GM18520 (cell line): ENCODE results near the gene ZP1.

ENCODE experiments used
- ATAC-seq: cut with Tn5 transposase; IDR thresholded peaks from one replicate; pipeline ENCODE4 v1.9.1; 2021; ENCODE audit not compliant: unreplicated experiment

The ZP1 gene

DNA sequence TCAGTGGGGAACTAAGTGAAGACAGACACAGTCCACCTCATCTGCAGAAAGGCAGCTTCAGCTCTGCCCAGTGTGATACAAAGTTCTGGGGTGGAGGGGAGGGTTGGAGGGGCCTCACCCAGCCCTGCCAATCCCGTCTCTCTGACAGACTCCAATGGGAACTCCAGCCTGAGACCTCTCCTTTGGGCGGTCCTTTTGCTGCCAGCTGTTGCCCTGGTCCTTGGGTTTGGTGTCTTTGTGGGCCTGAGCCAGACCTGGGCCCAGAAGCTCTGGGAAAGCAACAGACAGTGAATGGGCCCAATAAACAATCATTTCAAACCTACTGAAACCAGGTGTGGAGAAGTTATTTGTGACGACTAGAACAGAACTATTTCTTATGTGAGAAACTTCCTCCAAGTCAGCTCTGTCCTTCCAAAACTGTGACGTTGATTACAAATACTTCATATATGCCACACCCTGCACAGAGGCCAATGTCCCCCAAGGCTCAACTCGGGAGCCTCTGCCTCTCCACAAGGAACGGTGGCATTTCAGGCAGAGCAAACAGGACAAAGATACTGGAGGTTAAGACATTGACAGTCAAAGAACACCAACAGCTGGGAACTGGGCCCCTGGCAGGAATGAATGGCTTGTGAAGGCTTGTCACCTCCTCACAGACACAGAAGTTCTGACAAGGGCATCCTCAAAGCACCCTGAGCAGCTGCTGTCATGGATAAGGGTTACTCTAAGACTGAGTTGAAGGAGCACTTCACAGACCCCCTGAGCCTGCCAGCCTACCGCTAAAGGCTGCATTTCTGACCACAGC lies 8.2 kb downstream of the ZP1 start:
- no peak for ATAC-seq

DNA sequence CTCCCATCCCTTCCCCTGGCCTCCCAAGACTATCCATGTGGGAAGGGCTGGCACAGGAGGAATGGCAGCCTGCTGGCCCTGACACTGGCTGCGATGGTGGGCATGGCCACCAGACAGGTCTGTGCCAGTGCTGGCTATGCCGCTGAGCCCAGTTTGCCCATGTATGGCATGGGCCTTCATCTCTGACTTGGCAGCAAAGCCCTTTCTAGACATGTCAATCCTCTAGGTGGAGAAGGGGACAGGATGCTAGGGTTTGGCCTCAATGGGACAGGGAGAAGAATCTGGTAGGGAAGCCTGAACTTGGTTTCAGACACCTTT lies 8.8 kb downstream of the ZP1 start:
- no peak for ATAC-seq

DNA sequence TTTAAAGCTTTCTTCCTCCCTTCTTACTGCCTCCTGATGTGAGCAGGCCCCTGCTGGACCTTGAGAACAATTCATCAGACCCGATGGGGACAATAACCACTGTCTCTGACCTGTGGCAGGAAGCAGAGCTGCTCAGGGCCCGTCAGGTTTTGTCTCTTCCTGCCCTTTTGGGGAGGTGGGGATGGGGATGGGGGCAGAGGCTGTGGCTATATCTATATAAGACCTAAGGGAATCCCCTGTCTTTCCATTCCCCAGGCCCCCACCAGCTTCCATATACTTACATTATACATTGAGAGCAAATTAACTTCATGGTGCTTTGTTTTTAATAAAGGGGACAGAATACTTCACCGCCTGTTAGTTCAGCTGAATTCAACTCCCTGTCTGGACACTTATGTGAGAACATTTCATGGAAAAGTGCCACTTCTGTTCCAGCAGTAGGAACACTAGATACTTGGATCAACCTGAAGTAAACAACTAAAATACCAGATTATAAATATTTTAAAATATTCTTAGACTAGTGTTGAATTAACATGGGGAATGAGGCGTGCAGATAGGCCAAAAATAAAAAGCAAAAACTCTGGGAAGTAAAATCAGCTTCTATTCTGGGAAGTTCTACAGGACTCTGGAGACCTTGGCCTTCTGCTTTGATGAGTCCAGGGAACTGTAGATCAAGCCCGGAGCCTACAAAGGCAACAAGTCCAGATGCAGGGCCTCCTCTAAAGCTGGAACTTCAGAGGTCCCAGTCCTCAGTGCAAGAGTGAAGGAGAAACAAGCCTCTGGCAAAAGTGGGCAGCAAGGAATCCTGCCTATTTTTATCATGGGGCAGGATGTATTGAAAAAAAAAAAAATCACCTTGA lies 11.1 kb downstream of the ZP1 start:
- ATAC-seq = no peak

DNA sequence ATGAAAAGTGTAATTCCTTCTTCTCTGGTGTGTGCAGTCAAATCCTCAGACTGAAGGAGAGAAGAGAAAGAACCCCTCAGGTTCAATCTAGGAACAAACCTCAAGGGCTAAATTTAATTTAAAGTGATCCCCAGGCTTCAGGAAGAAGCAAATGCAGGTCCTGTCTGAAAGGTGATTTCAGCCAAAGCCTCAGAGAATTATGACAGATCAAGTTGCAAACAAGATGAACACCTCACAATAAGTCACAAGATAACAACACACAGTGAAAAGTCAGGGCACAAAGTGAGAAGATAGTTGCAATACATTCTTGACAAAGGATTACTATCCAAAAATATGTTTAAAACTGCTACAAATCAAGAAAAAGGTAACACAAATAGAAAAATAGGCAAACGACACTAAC lies 11.8 kb downstream of the ZP1 start:
- no peak for ATAC-seq

DNA sequence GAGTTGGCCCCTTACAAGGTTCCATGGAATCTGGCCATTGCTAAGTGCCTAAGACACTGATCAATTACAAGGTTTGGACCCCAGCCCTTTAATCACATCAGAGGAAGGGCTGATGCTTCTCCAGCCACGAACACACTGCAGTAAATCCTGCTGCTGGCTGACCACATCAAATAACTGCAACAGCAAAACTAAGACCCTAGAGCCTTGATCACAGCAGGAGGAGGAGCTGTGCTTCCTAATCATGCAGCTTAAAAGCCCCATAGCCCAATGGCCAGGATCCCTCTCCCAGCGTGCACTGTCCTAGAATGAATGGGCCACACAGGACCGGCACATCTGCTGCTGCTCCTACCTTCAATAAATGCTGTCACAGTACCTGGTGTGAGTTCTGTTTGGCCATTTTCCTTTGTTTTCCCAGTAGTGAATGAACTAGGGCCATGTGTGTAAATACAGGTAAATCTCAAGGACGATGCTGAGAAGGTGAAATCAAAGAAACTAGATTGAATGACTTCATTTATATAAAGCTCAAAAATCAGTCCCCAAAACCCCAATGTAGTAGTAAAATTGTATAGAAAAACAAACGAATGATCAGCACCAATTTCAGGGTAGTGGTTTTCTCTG lies 12.7 kb downstream of the ZP1 start:
- ATAC-seq = no peak

DNA sequence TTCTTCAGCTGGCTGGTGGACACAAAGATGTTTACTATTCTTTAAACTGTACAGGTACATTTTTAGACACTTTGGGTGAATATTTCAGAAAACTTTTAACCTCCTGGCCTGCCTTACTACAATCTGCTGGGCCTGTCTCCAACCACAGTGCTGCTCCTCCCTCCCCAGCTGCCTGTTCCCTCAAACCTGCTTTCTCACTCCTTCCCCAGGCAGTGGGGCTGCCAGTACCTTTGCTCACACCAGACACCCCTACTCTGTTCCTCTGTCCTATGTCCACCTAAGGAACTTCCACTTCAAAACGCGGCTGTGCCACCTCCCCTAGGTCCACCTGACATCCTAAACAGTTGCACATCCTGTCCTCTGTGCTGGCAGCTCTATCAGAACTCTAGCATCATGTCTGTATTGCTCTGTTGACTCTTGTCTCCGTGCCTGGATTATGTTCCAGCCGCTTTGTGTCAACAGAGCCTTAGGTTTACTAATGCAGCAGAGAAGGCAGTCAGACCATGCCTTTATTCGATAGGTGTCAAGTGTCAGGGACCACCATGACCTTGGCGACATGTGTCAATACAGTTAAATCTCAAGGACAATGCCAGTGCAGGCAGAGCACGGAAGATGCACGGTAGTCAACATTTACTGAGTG lies 13.4 kb downstream of the ZP1 start:
- ATAC-seq = no peak

DNA sequence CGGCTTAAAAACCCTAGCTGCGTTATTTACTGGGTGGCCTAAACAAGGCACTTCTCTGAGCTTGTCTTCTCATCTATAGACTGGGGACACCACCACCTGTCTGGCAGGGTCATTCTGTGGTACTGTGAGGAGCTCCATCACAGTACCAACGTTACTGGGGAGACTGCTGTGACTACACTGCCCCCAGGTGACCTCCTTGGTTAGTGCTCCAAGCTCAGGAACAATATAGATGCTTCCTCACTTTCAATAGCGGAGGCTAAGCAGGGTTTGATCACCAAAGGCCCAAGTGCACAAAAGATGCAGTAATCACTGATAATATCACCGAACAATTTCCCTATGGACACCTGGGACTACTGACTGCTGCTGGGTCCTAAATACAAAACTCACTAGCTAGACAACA lies 20.2 kb downstream of the ZP1 start:
- no peak for ATAC-seq

DNA sequence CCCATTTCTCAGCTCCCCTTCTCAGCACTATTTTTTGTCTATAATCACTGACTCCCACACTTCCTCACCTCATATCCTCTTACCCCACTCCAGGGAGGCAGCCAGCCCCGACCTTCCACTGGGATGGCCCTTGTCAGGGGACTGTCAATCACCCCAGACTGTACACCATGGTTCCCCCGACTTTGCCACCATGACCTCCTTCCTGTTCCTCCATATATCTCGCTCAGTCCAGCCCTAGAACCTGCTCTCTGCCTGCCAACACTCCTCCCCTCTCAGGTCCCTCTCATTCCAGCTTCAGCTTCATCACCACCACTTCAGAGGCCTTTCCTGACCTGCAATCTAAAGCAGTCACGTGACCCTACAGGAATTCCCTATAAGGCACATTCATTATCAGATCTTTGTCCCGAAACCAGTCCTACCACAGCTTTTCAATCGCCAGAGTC lies 22.5 kb downstream of the ZP1 start:
- no peak for ATAC-seq

DNA sequence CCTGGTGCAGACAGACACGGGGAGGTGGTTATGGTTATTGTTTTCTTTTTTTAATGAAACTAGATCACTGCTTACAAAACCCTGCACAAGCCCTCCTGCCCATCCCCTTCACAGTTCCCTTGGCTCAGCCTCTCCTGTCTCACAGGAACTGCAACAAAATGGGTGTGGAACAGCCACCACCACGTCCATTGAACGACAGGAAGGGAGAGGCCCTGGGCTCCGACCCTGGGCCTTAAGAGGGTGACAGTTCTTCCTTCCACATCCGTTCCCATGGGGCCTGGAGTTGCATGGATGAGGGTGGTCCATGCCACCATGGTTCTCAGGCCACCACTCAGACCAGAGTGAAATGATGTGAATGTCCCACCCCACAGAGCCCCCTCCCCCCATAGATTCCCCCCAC lies 23.4 kb downstream of the ZP1 start:
- ATAC-seq = no peak

DNA sequence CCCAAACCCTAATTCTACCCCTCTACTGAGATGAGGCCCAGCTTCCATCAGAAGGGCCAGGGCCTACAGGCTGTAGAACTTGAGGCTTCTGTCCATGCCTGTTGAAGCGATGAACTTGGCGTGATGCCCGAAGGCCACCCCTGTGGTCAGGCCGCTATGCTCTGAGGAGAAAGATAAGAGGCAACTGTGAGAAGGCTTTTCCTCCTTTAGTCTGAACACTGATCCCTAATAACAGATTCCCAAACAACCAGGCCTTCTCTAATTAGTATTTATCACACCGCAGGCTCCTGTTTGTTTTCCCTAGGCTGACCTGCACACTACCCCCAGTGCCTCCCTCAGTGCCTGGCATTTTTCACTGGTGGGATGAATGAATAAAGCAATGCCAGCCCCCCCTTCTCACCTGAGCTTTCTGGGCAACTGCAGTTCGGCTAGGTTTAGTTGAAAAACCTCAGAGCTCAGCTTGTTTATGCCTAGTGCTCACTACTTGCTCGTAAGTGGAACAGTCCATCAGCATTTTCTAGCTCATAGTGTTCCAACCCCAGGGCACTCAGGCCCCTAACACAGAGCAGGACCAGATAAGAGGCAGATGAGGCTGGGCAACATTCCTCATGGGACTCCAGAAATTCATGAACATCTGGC lies 23.9 kb downstream of the ZP1 start:
- ATAC-seq = no peak

DNA sequence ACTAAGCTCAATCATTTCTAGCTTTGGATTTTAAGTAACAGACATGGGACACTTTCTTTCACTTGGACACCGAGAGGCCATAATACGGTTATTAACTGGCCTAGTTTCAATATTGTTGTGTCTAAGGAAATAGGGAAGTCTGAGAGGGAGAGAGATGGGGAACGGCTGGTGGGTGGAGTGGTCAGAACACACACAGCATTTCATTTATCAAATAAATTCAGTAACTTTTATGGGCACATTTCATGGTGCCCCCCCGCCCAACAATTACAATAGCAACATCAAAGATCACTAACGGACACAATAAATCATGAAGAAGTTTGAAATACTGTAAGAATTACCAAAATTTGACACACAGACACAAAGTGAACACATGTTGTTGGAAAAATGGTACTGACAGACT lies 28.3 kb downstream of the ZP1 start:
- no peak for ATAC-seq

DNA sequence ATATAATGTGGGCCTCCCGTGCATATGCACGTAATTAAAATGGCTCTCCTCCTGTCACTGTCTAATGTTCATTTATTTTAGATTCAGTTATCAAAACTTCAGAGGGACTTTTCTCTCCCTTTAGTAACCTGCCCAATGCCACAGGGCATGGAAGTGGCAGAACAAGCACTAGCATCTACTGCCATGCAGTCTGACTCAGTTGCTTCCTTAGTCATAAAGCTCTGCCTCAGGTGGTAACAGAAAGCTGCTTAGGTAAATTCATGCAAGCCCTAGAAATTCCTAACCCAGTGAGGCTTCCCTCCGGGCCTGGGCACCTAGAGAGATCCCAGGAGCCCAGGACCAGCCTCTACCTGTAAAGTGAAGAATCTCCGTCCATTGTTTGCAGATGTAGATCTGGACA lies 30.2 kb downstream of the ZP1 start:
- ATAC-seq = no peak

DNA sequence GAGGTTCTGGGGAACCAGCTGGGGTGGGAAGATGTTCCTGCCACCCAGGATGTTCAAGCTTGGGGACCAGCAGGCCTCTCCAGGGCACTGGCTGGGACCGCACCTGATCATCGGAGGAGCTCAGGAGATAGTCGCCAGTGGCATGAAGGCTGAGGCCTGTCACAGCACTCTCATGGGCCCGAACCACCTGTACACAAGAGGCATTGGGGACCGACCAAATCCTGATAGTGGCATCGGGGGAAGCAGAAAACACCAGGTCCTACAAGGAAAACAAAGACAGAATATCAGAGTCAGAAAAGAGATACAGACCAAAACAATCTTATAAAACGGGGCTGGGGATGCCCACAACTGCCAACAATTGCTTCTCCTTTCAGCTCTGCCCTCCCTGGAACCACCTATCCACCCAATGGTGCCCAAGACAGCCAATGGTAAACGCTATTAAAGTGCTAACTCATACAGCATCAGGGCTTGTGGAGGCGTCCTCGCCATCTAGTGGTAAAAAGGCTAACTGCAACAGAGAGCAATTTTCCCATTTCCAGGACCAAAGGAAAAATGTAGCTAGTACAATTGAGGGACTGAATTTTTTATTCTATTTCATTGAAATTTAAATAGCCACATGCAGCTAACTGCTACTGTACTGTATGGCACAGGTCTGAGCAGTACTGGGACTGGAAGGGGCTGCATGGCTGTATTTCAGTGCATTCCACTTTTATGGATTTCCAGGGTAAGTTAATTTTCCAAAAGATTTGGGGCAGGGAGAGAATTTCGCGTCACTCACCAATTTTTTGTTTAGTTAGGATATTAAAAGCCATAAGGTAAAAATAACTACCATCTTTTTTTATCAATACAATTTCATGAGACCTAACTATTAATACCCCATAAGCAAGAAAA lies 31.9 kb downstream of the ZP1 start:
- ATAC-seq = no peak

DNA sequence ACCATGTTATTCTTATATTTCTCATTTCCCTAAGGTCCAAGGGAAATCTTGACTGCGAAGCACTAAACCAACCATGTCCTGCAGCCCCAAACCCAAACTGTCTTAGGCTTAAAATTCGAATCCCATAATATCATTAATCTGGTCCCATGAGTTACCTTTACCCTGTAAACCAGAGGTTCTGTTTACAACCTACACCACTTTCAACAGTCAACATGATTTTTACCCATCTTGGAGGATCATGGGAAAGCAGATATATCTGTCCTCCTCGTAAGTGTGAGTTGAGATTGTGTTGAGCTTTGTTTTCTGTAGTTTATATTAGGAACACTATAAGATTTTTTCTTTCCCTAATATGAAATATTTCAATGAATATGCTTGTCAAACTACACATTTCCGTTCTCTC lies 32.6 kb downstream of the ZP1 start:
- no peak for ATAC-seq

DNA sequence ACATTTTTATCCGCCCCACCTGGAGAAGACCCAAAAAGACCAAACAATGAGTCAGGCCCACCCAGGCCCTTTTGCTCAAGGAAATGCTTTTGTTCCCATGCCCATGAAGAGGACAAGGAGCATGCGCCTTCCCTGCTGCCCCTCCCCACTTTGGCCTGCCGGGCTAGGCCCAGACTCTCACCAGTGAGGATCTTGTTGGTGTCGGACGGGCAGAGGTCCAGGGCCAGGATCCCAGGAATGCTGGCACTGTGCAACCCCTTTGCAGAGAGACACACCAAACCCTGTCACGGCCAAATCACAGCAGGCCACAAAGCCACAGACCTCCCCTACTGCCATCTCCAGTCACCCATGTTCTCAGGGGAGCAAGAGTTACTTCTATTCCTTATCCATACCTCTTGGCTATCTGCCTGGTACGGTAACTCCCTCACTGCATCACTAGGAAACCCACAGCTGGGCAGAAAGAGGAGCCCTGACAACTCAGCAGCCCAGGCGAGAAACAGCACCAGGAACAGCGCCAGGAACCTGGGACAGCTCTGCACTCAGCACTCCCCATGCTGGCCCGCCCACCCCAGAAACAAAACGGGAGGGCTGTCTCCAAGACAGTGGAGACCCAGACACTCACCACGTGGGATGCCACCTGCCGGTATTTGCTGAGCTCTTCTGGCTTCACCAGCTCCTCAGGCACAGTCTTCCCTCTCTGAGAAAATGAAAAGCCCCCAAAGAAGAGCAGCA lies 33.5 kb downstream of the ZP1 start:
- no peak for ATAC-seq

DNA sequence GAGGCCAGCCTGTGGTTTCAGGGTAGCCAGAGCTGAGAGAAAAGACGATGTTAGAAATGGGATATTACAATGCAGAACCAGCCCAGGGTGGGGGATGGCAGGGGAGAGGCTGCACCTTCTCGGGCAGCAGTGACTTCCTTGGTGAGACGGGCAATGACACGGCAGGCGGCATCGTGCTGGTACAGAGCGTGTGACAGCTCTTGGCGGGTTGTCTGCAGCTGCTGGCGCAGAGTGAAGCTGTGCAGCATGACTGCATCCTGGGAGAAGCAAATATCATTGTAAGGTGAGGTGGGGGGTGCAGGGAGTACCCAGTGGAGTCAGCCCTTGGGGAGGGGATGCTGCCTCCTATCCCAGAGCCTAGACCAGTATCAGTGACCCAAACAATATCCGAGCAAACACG lies 35.3 kb downstream of the ZP1 start:
- no peak for ATAC-seq

DNA sequence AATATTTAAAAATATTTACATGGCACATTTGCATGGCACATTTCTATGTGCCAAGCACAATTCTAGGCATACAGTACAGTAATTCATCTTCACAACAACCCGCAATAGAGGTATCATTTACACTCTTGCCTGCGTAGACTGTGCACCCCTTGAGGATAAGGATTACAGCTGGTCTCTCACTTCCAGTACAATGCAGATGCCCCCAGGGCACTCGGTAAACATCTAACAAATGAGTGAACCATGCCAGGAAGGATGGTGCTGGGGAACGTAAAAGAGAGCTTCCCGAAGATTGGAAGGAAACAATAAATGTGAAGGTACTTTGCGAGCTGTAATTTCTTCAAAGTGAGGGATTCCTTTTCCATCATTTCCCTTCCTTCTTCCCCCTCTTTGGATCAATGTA lies 37.7 kb downstream of the ZP1 start:
- no peak for ATAC-seq

DNA sequence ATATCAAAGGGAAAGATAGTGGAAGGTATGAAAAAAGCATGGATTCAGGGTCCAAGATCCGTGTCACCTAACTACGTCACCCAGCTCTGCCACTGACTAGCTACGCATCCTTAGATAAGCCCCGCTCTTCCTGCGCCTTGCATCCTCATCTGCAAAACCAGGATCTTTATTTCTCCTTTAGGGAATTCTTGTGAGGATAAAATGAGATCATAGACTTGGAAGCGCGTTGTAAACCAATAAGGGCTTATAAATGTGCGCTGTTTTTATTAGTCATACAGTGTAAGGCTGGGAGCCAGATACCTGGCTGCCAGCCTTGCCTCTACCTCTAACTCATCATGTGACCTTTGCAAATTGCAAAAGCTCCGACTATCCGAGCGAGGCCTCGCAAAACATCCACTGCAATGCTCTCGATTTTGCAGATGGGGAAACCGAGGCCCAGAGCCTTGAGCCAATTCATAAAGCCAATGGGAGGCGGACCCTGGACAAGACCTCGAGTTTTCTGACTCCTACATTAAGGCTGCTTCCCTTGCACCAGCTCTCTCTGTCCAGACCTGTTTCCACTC lies 38.3 kb downstream of the ZP1 start:
- ATAC-seq = no peak
